OCI-LY3 (cell line): ENCODE data around the gene COG6.

Experiments
- EZH2phosphoT487 ChIP-seq: fragments of 200-600 bp; shearing (Covaris generic); IDR thresholded peaks from 2 replicates; pipeline ENCODE4 v1.6.1; 2018; ENCODE audit warnings: antibody characterized with exemption, mixed run types, low read depth
- TF ChIP-seq, protein P1 (sequence below): fragments of 200-600, 300-600 bp; sonication (generic); IDR thresholded peaks from 2 replicates; pipeline ENCODE4 v1.5.1; 2014; ENCODE audit warnings: antibody characterized with exemption, low read length, low read depth

DNA sequence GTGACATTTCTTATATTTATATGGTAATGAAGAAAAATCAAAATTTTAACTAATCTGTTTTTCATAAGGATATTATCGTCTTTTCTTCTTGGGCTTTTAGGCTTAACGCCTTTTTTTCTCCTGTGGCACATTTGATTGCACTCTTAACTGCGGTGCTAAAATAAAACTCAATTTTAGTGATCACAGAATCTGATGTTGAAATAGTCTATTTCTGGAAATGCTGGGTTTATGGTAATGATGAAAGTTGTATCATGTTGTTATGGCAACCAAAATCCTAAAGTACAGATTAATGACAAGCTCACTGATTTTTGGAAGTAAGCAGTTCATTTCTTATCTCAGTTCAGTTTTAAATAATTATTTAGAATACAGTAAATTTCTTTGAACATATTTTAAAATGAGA, 85.3 kb downstream of the COG6 start:
- TF ChIP-seq, protein P1, sequence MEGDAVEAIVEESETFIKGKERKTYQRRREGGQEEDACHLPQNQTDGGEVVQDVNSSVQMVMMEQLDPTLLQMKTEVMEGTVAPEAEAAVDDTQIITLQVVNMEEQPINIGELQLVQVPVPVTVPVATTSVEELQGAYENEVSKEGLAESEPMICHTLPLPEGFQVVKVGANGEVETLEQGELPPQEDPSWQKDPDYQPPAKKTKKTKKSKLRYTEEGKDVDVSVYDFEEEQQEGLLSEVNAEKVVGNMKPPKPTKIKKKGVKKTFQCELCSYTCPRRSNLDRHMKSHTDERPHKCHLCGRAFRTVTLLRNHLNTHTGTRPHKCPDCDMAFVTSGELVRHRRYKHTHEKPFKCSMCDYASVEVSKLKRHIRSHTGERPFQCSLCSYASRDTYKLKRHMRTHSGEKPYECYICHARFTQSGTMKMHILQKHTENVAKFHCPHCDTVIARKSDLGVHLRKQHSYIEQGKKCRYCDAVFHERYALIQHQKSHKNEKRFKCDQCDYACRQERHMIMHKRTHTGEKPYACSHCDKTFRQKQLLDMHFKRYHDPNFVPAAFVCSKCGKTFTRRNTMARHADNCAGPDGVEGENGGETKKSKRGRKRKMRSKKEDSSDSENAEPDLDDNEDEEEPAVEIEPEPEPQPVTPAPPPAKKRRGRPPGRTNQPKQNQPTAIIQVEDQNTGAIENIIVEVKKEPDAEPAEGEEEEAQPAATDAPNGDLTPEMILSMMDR, result no peak
- TF ChIP-seq EZH2phosphoT487, result no peak
